GM12878 (cell line): ENCODE measurements around the gene TCERG1L. TPM values are rescaled to one million over a fixed set of nuclear protein-coding genes. Genes with fewer than 3 reads are reported as not detected.

Experiments
- ATAC-seq: fragments of 200-7000 bp; cut with Tn5 transposase; 3 replicates; pipeline ENCODE4 v1.9.1; 2020; ENCODE audit warnings: mild to moderate bottlenecking, moderate library complexity
- BruUV-seq: library from RNA; stranded (reverse); fragments of 400-500 nt; replicated peaks from 2 replicates; lab custom pipeline; 2021; lab: Mats Ljungman, UMichigan
- CTCF ChIA-PET: fragments of 300-600 bp; sonication (Branson Sonifier 250); formaldehyde crosslinking; extraction: SDS; loops from one replicate; lab custom pipeline; 2021; ENCODE audit warnings: inconsistent platforms; lab: Yijun Ruan, JAX
- POLR2A ChIA-PET: fragments of 350-600 bp; formaldehyde crosslinking; extraction: SDS; loops from one replicate; lab custom pipeline; 2021; ENCODE audit warnings: inconsistent platforms; lab: Charles Lee
- RAD21 ChIA-PET: fragments of 300-600 bp; sonication (Branson Sonifier 250); formaldehyde crosslinking; loops from one replicate; lab custom pipeline; 2023; ENCODE audit warnings: antibody characterized with exemption; ENCODE audit not compliant: unreplicated experiment; lab: Charles Lee
- SMC1A ChIA-PET: fragments of 300-600 bp; sonication (Branson Sonifier 250); formaldehyde crosslinking; loops from one replicate; lab custom pipeline; 2023; ENCODE audit not compliant: unreplicated experiment, uncharacterized antibody; lab: Charles Lee
- DNase-seq: peaks from one replicate; pipeline ENCODE4 v3.0.0-alpha.2; 2011; ENCODE audit warnings: low read depth, low spot score
- FAIRE-seq: peaks from 3 replicates; lab custom pipeline; 2011; peaks lifted over from hg19 to GRCh38; lab: Jason Lieb, UNC
- H2AFZ ChIP-seq: 2 replicates; pipeline ENCODE4 v1.6.0; 2011; ENCODE audit warnings: low read depth, low read length, control low read depth; ENCODE audit not compliant: control insufficient read depth
- H3K27ac ChIP-seq: 2 replicates; pipeline ENCODE4 v1.5.1; 2011; ENCODE audit warnings: control low read depth; ENCODE audit not compliant: control insufficient read depth, insufficient read depth
- H3K27me3 ChIP-seq, 2 experiments: replicated peaks in 1 of 2; 2 replicates each; pipeline versions ENCODE4 v1.6.0 to v1.6.1; 2011; ENCODE audit warnings: low read length in 1 of 2; ENCODE audit not compliant: control insufficient read depth in 2 of 2, insufficient read depth in 2 of 2
- H3K36me3 ChIP-seq, 2 experiments: 2 replicates each; pipeline ENCODE4 v1.5.1; 2011; ENCODE audit warnings: low read length in 1 of 2; ENCODE audit not compliant: control insufficient read depth in 2 of 2, insufficient read depth in 2 of 2
- H3K4me1 ChIP-seq: 2 replicates; pipeline ENCODE4 v1.6.1; 2011; ENCODE audit warnings: mild to moderate bottlenecking, low read length, moderate library complexity, mixed read lengths; ENCODE audit not compliant: control insufficient read depth, insufficient read depth
- H3K4me2 ChIP-seq: 2 replicates; pipeline ENCODE4 v1.6.0; 2011; ENCODE audit warnings: control low read depth; ENCODE audit not compliant: control insufficient read depth, insufficient read depth
- H3K4me3 ChIP-seq: fragments of 200-600 bp; sonication (generic); 2 replicates; pipeline ENCODE4 v1.5.1; 2016
- H3K79me2 ChIP-seq: 2 replicates; pipeline ENCODE4 v1.6.0; 2011; ENCODE audit warnings: low read length; ENCODE audit not compliant: control insufficient read depth, insufficient read depth
- H3K9ac ChIP-seq: 2 replicates; pipeline ENCODE4 v1.8.0; 2011; ENCODE audit warnings: low read length, control low read depth, mixed read lengths; ENCODE audit not compliant: control insufficient read depth, insufficient read depth
- H3K9me3 ChIP-seq: replicated peaks from 3 replicates; pipeline ENCODE4 v1.5.1; 2011; ENCODE audit warnings: mild to moderate bottlenecking, low read length; ENCODE audit not compliant: control insufficient read depth, insufficient read depth
- H4K20me1 ChIP-seq: 2 replicates; pipeline ENCODE4 v1.6.0; 2011; ENCODE audit not compliant: control insufficient read depth, insufficient read depth
- JUND ChIP-seq: IDR thresholded peaks from 2 replicates; pipeline ENCODE4 v1.6.1; 2012; ENCODE audit warnings: low read depth, mild to moderate bottlenecking, low read length, improper control_type of control experiment, moderate library complexity
- KAT2A ChIP-seq: conservative IDR thresholded peaks from 2 replicates; pipeline ENCODE4 v1.6.1; 2011; ENCODE audit warnings: low read depth, low read length; ENCODE audit not compliant: control insufficient read depth
- MTA2 ChIP-seq: fragments of 450-650 bp; IDR thresholded peaks from 2 replicates; pipeline ENCODE4 v1.6.1; 2016; ENCODE audit warnings: low read depth, mild to moderate bottlenecking, moderate library complexity
- POLR2AphosphoS2 ChIP-seq: IDR thresholded peaks from 2 replicates; pipeline ENCODE4 v1.6.1; 2011; ENCODE audit warnings: low read depth, mild to moderate bottlenecking, low read length, improper control_type of control experiment, moderate library complexity
- RCOR1 ChIP-seq: conservative IDR thresholded peaks from 2 replicates; pipeline ENCODE4 v1.6.1; 2012; ENCODE audit warnings: low read depth, low read length, improper control_type of control experiment
- REST ChIP-seq: IDR thresholded peaks from 2 replicates; pipeline ENCODE4 v1.6.1; 2012; ENCODE audit warnings: mild to moderate bottlenecking, low read depth, low read length
- SMAD1 ChIP-seq: fragments of 450-650 bp; IDR thresholded peaks from 2 replicates; pipeline ENCODE4 v1.6.1; 2018; ENCODE audit warnings: mild to moderate bottlenecking, low read depth; ENCODE audit not compliant: partially characterized antibody
- STAT3 ChIP-seq: IDR thresholded peaks from 2 replicates; pipeline ENCODE4 v1.6.1; 2011; ENCODE audit warnings: low read depth, low read length, improper control_type of control experiment
- USF2 ChIP-seq: IDR thresholded peaks from 2 replicates; pipeline ENCODE4 v1.6.1; 2011; ENCODE audit warnings: low read depth, low read length, improper control_type of control experiment, borderline replicate concordance
- YBX1 ChIP-seq: fragments of 450-650 bp; IDR thresholded peaks from 2 replicates; pipeline ENCODE4 v1.6.1; 2016; ENCODE audit warnings: antibody characterized with exemption
- WGBS: methylation state at CpG from one replicate; pipeline ENCODE4 v1.1.6; 2016; ENCODE audit warnings: low lambda C conversion rate; ENCODE audit not compliant: insufficient replicate concordance, insufficient coverage; ENCODE audit errors: missing lambda C conversion rate; 5-methylcytosine and 5-hydroxymethylcytosine counted together
- in situ Hi-C: fragments of 300-500 bp; cut with MboI; formaldehyde crosslinking; loops from 9 replicates; pipeline ENCODE4 v1.14.3; 2018; ENCODE audit warnings: mixed read lengths
- intact Hi-C: fragments of 100-400 bp; cut with micrococcal nuclease; formaldehyde crosslinking; loops from one replicate; pipeline ENCODE4 v1.14.2; 2022; ENCODE audit not compliant: unreplicated experiment
- polyA plus RNA-seq, 11 experiments: library from polyadenylated mRNA; depleted of rRNA in 4 of 11; unstranded in 6 of 11; stranded (reverse) in 5 of 11; fragments of >200 nt; fragmentation: Nextera tagmentation in 4 of 11; fragmentation: Illumina TruSeq in 1 of 11; extraction: Ambion mirVana in 4 of 11; extraction: Trizol in 1 of 11; gene quantifications; 1 replicate in 1 of 11; 2 replicates in 10 of 11; pipeline versions ENCODE4 v1.2.1 to v1.2.3, GENCODE V29; 2011 to 2016; ENCODE audit warnings: inconsistent platforms in 2 of 11, missing spikeins in 2 of 11, low read depth in 1 of 11
- total RNA-seq, 4 experiments: library from RNA; depleted of rRNA in 3 of 4; stranded (reverse); fragments of >200 nt in 3 of 4; fragmentation: Illumina TruSeq in 1 of 4; extraction: Trizol in 1 of 4; gene quantifications; 2 replicates each; pipeline versions ENCODE4 v1.2.1 to v1.2.3, GENCODE V29; 2013 to 2021
- TF ChIP-seq, protein P1 (sequence below): IDR thresholded peaks from 2 replicates; pipeline ENCODE4 v1.6.1; 2011; ENCODE audit warnings: low read depth, mild to moderate bottlenecking, low read length, moderate library complexity, borderline replicate concordance; ENCODE audit errors: extremely low read depth
- TF ChIP-seq, protein P2 (sequence below): fragments of 450-650 bp; IDR thresholded peaks from 2 replicates; pipeline ENCODE4 v1.6.1; 2014; ENCODE audit warnings: mild to moderate bottlenecking

The TCERG1L gene
- total and polyA plus RNA-seq, 10 of the 15 experiments (the other 5 are each of a cell fraction or from before 2014, with no cell fraction given), result not detected

DNA sequence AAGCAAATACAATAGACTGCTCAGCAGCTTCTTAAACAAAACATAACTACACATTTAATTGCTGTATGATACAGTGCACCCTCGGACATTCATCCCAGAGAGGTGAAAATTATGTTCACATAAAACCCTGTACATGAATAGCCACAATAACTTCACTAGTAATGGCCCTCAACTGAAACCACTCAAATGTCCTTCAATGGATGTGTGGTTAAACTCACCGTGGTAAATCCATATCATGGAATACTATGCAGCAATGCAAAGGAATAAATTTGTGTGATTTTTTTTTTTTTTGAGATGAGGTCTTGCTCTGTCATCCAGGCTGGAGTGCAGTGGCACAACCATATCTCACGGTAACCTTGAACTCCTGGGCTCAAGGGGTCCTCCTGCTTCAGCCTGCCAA is 252.7 kb downstream of the TCERG1L start:
- Histone ChIP-seq H4K20me1 (no peaks in the 10 kb centered on the region), H3K79me2 (no peaks in the 10 kb centered on the region), H3K36me3 (no peaks in the 10 kb centered on the region), H3K9me3 (no peaks in the 10 kb centered on the region), H3K27ac (no peak overlapping the region), H3K4me2 (no peak overlapping the region), H3K27me3 (no peaks in the 10 kb centered on the region), H3K9ac (no peak overlapping the region), H3K4me1 (no peaks in the 10 kb centered on the region), H2AFZ (no peak overlapping the region), H3K4me3 (no peak overlapping the region)
- WGBS, result 25% methylated on average over 3 of the region's 3 CpGs
- ChIA-PET CTCF (no interaction called here), POLR2A (no interaction called here), RAD21 (no interaction called here), SMC1A (interaction anchor here (0.8 kb wide), 1 partner anchor 17 kb away, joined by 3 read pairs; no protein-coding TSS in a partner anchor)
- no TSS peak for BruUV-seq
- intact Hi-C loops (no loop called here), in situ Hi-C loops (no loop called here)
- FAIRE-seq (no peak), ATAC-seq (no peak), DNase-seq (no peak)
- TF ChIP-seq, protein P1, sequence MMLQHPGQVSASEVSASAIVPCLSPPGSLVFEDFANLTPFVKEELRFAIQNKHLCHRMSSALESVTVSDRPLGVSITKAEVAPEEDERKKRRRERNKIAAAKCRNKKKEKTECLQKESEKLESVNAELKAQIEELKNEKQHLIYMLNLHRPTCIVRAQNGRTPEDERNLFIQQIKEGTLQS, result no peak

GRCh38 chr10:131056781-131057180 is 254.7 kb downstream of the TCERG1L start:
- intact Hi-C loops, result no loop called here
- Histone ChIP-seq H3K27me3 (no peaks in the 10 kb centered on the region), H3K36me3 (no peaks in the 10 kb centered on the region), H3K9me3 (no peaks in the 10 kb centered on the region), H3K4me1 (no peaks in the 10 kb centered on the region), H4K20me1 (no peaks in the 10 kb centered on the region), H3K79me2 (no peaks in the 10 kb centered on the region), H3K4me3 (no peak overlapping the region), H2AFZ (no peak overlapping the region), H3K27ac (no peak overlapping the region), H3K9ac (no peak overlapping the region), H3K4me2 (no peak overlapping the region)
- DNase-seq (no peak), FAIRE-seq (no peak), ATAC-seq (no peak)
- POLR2A ChIA-PET, result no interaction called here
- no TSS peak for BruUV-seq
- WGBS, result 20% methylated on average over 8 of the region's 8 CpGs
- RAD21 ChIA-PET, result no interaction called here
- CTCF ChIA-PET, result no interaction called here
- in situ Hi-C loops, result no loop called here
- SMC1A ChIA-PET, result no interaction called here
- no peak for TF ChIP-seq YBX1
- TF ChIP-seq STAT3, result no peak
- no peak for TF ChIP-seq POLR2AphosphoS2
- TF ChIP-seq KAT2A, result no peak
- no peak for TF ChIP-seq RCOR1
- TF ChIP-seq REST, result no peak
- no peak for TF ChIP-seq MTA2
- no peak for TF ChIP-seq JUND
- TF ChIP-seq, protein P2, sequence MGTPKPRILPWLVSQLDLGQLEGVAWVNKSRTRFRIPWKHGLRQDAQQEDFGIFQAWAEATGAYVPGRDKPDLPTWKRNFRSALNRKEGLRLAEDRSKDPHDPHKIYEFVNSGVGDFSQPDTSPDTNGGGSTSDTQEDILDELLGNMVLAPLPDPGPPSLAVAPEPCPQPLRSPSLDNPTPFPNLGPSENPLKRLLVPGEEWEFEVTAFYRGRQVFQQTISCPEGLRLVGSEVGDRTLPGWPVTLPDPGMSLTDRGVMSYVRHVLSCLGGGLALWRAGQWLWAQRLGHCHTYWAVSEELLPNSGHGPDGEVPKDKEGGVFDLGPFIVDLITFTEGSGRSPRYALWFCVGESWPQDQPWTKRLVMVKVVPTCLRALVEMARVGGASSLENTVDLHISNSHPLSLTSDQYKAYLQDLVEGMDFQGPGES, result no peak
- no peak for TF ChIP-seq USF2
- TF ChIP-seq SMAD1, result no peak
